ENCODE measurements around the gene KBTBD12.

GRCh38 chr3:127998596-127998995, 83.6 kb downstream of the KBTBD12 start:
- TF ChIP-seq CTCF (conservative IDR thresholded peaks at IDR 0.05 in 1 of 2, IDR thresholded peaks at IDR 0.05 in 1 of 2; ENCODE audit: low read depth in 1 of 2, low read length in 2 of 2): no peak
- no peak for TF ChIP-seq EZH2 (IDR thresholded peaks at IDR 0.05; ENCODE audit: low read length, missing control alignments)

Data from fibroblast of lung (primary cell).